GM12878 (cell line): ENCODE data around the gene CNN3. TPM values are rescaled to one million over a fixed set of nuclear protein-coding genes. Genes with fewer than 3 reads are reported as not detected.

ENCODE experiments used
- ATAC-seq: fragments of 200-7000 bp; cut with Tn5 transposase; 3 replicates; pipeline ENCODE4 v1.9.1; 2020; ENCODE audit warnings: mild to moderate bottlenecking, moderate library complexity
- BruUV-seq: library from RNA; stranded (reverse); fragments of 400-500 nt; replicated peaks from 2 replicates; lab custom pipeline; 2021; lab: Mats Ljungman, UMichigan
- CTCF ChIA-PET: fragments of 300-600 bp; sonication (Branson Sonifier 250); formaldehyde crosslinking; extraction: SDS; loops from one replicate; lab custom pipeline; 2021; ENCODE audit warnings: inconsistent platforms; lab: Yijun Ruan, JAX
- POLR2A ChIA-PET: fragments of 350-600 bp; formaldehyde crosslinking; extraction: SDS; loops from one replicate; lab custom pipeline; 2021; ENCODE audit warnings: inconsistent platforms; lab: Charles Lee
- RAD21 ChIA-PET: fragments of 300-600 bp; sonication (Branson Sonifier 250); formaldehyde crosslinking; loops from one replicate; lab custom pipeline; 2023; ENCODE audit warnings: antibody characterized with exemption; ENCODE audit not compliant: unreplicated experiment; lab: Charles Lee
- SMC1A ChIA-PET: fragments of 300-600 bp; sonication (Branson Sonifier 250); formaldehyde crosslinking; loops from one replicate; lab custom pipeline; 2023; ENCODE audit not compliant: unreplicated experiment, uncharacterized antibody; lab: Charles Lee
- DNase-seq: peaks from one replicate; pipeline ENCODE4 v3.0.0-alpha.2; 2011; ENCODE audit warnings: low read depth, low spot score
- FAIRE-seq: peaks from 3 replicates; lab custom pipeline; 2011; peaks lifted over from hg19 to GRCh38; lab: Jason Lieb, UNC
- H2AFZ ChIP-seq: 2 replicates; pipeline ENCODE4 v1.6.0; 2011; ENCODE audit warnings: low read depth, low read length, control low read depth; ENCODE audit not compliant: control insufficient read depth
- H3K27ac ChIP-seq: 2 replicates; pipeline ENCODE4 v1.5.1; 2011; ENCODE audit warnings: control low read depth; ENCODE audit not compliant: control insufficient read depth, insufficient read depth
- H3K27me3 ChIP-seq, 2 experiments: replicated peaks in 1 of 2; 2 replicates each; pipeline versions ENCODE4 v1.6.0 to v1.6.1; 2011; ENCODE audit warnings: low read length in 1 of 2; ENCODE audit not compliant: control insufficient read depth in 2 of 2, insufficient read depth in 2 of 2
- H3K36me3 ChIP-seq, 2 experiments: 2 replicates each; pipeline ENCODE4 v1.5.1; 2011; ENCODE audit warnings: low read length in 1 of 2; ENCODE audit not compliant: control insufficient read depth in 2 of 2, insufficient read depth in 2 of 2
- H3K4me1 ChIP-seq: 2 replicates; pipeline ENCODE4 v1.6.1; 2011; ENCODE audit warnings: mild to moderate bottlenecking, low read length, moderate library complexity, mixed read lengths; ENCODE audit not compliant: control insufficient read depth, insufficient read depth
- H3K4me2 ChIP-seq: 2 replicates; pipeline ENCODE4 v1.6.0; 2011; ENCODE audit warnings: control low read depth; ENCODE audit not compliant: control insufficient read depth, insufficient read depth
- H3K4me3 ChIP-seq: fragments of 200-600 bp; sonication (generic); 2 replicates; pipeline ENCODE4 v1.5.1; 2016
- H3K79me2 ChIP-seq: 2 replicates; pipeline ENCODE4 v1.6.0; 2011; ENCODE audit warnings: low read length; ENCODE audit not compliant: control insufficient read depth, insufficient read depth
- H3K9ac ChIP-seq: 2 replicates; pipeline ENCODE4 v1.8.0; 2011; ENCODE audit warnings: low read length, control low read depth, mixed read lengths; ENCODE audit not compliant: control insufficient read depth, insufficient read depth
- H3K9me3 ChIP-seq: replicated peaks from 3 replicates; pipeline ENCODE4 v1.5.1; 2011; ENCODE audit warnings: mild to moderate bottlenecking, low read length; ENCODE audit not compliant: control insufficient read depth, insufficient read depth
- H4K20me1 ChIP-seq: 2 replicates; pipeline ENCODE4 v1.6.0; 2011; ENCODE audit not compliant: control insufficient read depth, insufficient read depth
- BRCA1 ChIP-seq: IDR thresholded peaks from 2 replicates; pipeline ENCODE4 v1.6.1; 2011; ENCODE audit warnings: low read depth, low read length, improper control_type of control experiment
- CBX5 ChIP-seq: sonication (generic); IDR thresholded peaks from 2 replicates; pipeline ENCODE4 v1.6.1; 2016; ENCODE audit warnings: low read depth, moderate library complexity, mild to moderate bottlenecking, inconsistent platforms
- CREM ChIP-seq: IDR thresholded peaks from 2 replicates; pipeline ENCODE4 v1.6.1; 2014; ENCODE audit warnings: antibody characterized with exemption, low read depth
- GATAD2B ChIP-seq: fragments of 450-650 bp; conservative IDR thresholded peaks from 2 replicates; pipeline ENCODE4 v1.6.1; 2017; ENCODE audit warnings: low read depth, mild to moderate bottlenecking, moderate library complexity
- HDGF ChIP-seq: fragments of 450-650 bp; IDR thresholded peaks from 2 replicates; pipeline ENCODE4 v1.6.1; 2016; ENCODE audit warnings: antibody characterized with exemption
- IKZF1 ChIP-seq: fragments of 450-650 bp; conservative IDR thresholded peaks from 2 replicates; pipeline ENCODE4 v1.6.1; 2017; ENCODE audit warnings: antibody characterized with exemption, mild to moderate bottlenecking
- MYC ChIP-seq: IDR thresholded peaks from 2 replicates; pipeline ENCODE4 v1.6.1; 2011; ENCODE audit warnings: mild to moderate bottlenecking, low read length, moderate library complexity, inconsistent platforms; ENCODE audit not compliant: insufficient read depth, insufficient replicate concordance, insufficient read length, severe bottlenecking
- PAX5 ChIP-seq: IDR thresholded peaks from 2 replicates; pipeline ENCODE4 v1.6.1; 2011; ENCODE audit warnings: low read depth, low read length, borderline replicate concordance
- POLR2AphosphoS2 ChIP-seq: IDR thresholded peaks from 2 replicates; pipeline ENCODE4 v1.6.1; 2011; ENCODE audit warnings: low read depth, mild to moderate bottlenecking, low read length, improper control_type of control experiment, moderate library complexity
- RFX5 ChIP-seq: IDR thresholded peaks from 2 replicates; pipeline ENCODE4 v1.6.1; 2011; ENCODE audit warnings: low read depth, low read length, improper control_type of control experiment
- SMARCA5 ChIP-seq: fragments of 450-650 bp; IDR thresholded peaks from 2 replicates; pipeline ENCODE4 v1.6.1; 2017; ENCODE audit warnings: mild to moderate bottlenecking
- SP1 ChIP-seq: IDR thresholded peaks from one replicate; pipeline ENCODE4 v1.6.1; 2011; ENCODE audit warnings: low read depth, low read length
- ZNF24 ChIP-seq: fragments of 450-650 bp; IDR thresholded peaks from 2 replicates; pipeline ENCODE4 v1.6.1; 2017; ENCODE audit warnings: antibody characterized with exemption, mild to moderate bottlenecking
- WGBS: methylation state at CpG from one replicate; pipeline ENCODE4 v1.1.6; 2016; ENCODE audit warnings: low lambda C conversion rate; ENCODE audit not compliant: insufficient replicate concordance, insufficient coverage; ENCODE audit errors: missing lambda C conversion rate; 5-methylcytosine and 5-hydroxymethylcytosine counted together
- in situ Hi-C: fragments of 300-500 bp; cut with MboI; formaldehyde crosslinking; loops from 9 replicates; pipeline ENCODE4 v1.14.3; 2018; ENCODE audit warnings: mixed read lengths
- intact Hi-C: fragments of 100-400 bp; cut with micrococcal nuclease; formaldehyde crosslinking; loops from one replicate; pipeline ENCODE4 v1.14.2; 2022; ENCODE audit not compliant: unreplicated experiment
- polyA plus RNA-seq, 11 experiments: library from polyadenylated mRNA; depleted of rRNA in 4 of 11; unstranded in 6 of 11; stranded (reverse) in 5 of 11; fragments of >200 nt; fragmentation: Nextera tagmentation in 4 of 11; fragmentation: Illumina TruSeq in 1 of 11; extraction: Ambion mirVana in 4 of 11; extraction: Trizol in 1 of 11; gene quantifications; 1 replicate in 1 of 11; 2 replicates in 10 of 11; pipeline versions ENCODE4 v1.2.1 to v1.2.3, GENCODE V29; 2011 to 2016; ENCODE audit warnings: inconsistent platforms in 2 of 11, missing spikeins in 2 of 11, low read depth in 1 of 11
- total RNA-seq, 4 experiments: library from RNA; depleted of rRNA in 3 of 4; stranded (reverse); fragments of >200 nt in 3 of 4; fragmentation: Illumina TruSeq in 1 of 4; extraction: Trizol in 1 of 4; gene quantifications; 2 replicates each; pipeline versions ENCODE4 v1.2.1 to v1.2.3, GENCODE V29; 2013 to 2021
- TF ChIP-seq, protein P1 (sequence below): fragments of 150-350 bp; IDR thresholded peaks from 2 replicates; pipeline ENCODE4 v1.6.1; 2016; ENCODE audit warnings: low read depth, low read length

CNN3 gene
- total and polyA plus RNA-seq, 10 of the 15 experiments (the other 5 are each of a cell fraction or from before 2014, with no cell fraction given): 0.20 to 48.4 (median 34.3) TPM

DNA sequence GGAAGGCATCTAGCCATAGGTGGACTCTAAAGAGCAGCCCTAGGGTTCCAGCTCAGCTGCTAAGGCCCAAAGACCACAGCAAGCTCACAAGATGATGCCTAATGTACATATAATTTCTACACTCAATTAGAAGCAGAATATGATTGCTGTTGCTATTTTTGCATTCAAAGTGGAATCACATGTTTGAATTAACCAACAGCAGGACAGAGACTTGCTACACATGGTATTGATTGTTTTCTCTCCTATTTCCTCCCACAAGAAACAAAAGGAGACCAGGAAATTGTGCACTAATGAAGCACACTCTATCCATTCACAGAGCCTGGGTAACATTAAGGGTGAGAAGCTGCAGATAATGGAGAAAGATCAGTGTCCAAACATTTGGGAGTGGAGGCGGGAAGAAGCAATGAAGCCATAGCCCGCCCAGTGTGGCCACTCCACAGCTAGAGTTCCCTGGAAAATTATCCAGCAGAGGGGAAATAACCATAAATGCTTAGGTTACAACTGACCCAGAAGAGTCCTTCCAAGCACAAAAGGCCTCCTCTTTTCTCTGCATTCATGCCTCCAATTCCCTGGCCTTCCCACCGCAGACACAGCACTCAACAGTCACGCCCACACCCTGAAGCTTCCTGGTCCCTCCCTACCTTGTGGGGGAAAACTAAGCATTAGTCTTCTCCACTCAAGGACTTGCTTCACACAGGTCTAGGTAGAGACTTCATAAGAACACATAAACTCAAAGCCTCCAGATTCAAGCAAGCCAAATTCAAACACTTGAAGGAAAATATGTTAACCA, 7.5 kb downstream of the CNN3 start:
- TF ChIP-seq GATAD2B (no peak), SP1 (no peak), POLR2AphosphoS2 (no peak), SMARCA5 (no peak), CREM (no peak), PAX5 (no peak), RFX5 (no peak), HDGF (no peak), MYC (no peak), CBX5 (no peak), ZNF24 (no peak), BRCA1 (no peak), IKZF1 (no peak)
- TF ChIP-seq, protein P1, sequence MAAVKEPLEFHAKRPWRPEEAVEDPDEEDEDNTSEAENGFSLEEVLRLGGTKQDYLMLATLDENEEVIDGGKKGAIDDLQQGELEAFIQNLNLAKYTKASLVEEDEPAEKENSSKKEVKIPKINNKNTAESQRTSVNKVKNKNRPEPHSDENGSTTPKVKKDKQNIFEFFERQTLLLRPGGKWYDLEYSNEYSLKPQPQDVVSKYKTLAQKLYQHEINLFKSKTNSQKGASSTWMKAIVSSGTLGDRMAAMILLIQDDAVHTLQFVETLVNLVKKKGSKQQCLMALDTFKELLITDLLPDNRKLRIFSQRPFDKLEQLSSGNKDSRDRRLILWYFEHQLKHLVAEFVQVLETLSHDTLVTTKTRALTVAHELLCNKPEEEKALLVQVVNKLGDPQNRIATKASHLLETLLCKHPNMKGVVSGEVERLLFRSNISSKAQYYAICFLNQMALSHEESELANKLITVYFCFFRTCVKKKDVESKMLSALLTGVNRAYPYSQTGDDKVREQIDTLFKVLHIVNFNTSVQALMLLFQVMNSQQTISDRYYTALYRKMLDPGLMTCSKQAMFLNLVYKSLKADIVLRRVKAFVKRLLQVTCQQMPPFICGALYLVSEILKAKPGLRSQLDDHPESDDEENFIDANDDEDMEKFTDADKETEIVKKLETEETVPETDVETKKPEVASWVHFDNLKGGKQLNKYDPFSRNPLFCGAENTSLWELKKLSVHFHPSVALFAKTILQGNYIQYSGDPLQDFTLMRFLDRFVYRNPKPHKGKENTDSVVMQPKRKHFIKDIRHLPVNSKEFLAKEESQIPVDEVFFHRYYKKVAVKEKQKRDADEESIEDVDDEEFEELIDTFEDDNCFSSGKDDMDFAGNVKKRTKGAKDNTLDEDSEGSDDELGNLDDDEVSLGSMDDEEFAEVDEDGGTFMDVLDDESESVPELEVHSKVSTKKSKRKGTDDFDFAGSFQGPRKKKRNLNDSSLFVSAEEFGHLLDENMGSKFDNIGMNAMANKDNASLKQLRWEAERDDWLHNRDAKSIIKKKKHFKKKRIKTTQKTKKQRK: no peak

More for the DNA sequence above, 7.5 kb downstream of the CNN3 start:
- RAD21 ChIA-PET: no interaction called here
- SMC1A ChIA-PET: no interaction called here
- Histone ChIP-seq H3K9ac (no peak overlapping the region), H3K27me3 (peaks cover 0 to 2% of the 10 kb centered on the region in 2 experiments; a peak in 2 of 4 replicates), H3K4me2 (no peak overlapping the region), H2AFZ (no peak overlapping the region), H3K4me1 (no peaks in the 10 kb centered on the region), H3K27ac (no peak overlapping the region), H3K79me2 (peaks cover 2% of the 10 kb centered on the region; the same call in 1 of the 2 replicates), H3K4me3 (no peak overlapping the region), H3K9me3 (no peaks in the 10 kb centered on the region), H4K20me1 (no peaks in the 10 kb centered on the region), H3K36me3 (no peaks in the 10 kb centered on the region)
- CTCF ChIA-PET: interaction anchor here (0.5 to 1.0 kb wide), 2 partner anchors 65 to 124 kb away, joined by 4 read pairs; no protein-coding TSS in a partner anchor
- no TSS peak for BruUV-seq
- POLR2A ChIA-PET: no interaction called here
- intact Hi-C loops (no loop called here), in situ Hi-C loops (no loop called here)
- ATAC-seq: no peak
- 69% methylated on average over 4 of the region's 4 CpGs for WGBS
- FAIRE-seq: no peak
- no peak for DNase-seq
